HG02973 (cell line): ENCODE results near the gene NOX3.
A peak's percentile ranks its signal among the peaks of the same experiment; 100 is the strongest.
"Not testable (repeated sequence)": the region's sequence is repeated elsewhere in the genome, so short reads cannot be mapped to it uniquely, and the experiment has no call there.

Experiments
- ATAC-seq: cut with Tn5 transposase; IDR thresholded peaks from one replicate; pipeline ENCODE4 v1.9.1; 2021; ENCODE audit warnings: moderate library complexity; ENCODE audit not compliant: unreplicated experiment

NOX3 gene

GRCh38 chr6:155375801-155376200 lies 79.8 kb downstream of the NOX3 start:
- ATAC-seq: no peak

GRCh38 chr6:155374681-155375080 lies 81.0 kb downstream of the NOX3 start:
- ATAC-seq: no peak

- ATAC-seq: no peak
These were observed 82.4 kb downstream of the NOX3 start for GRCh38 chr6:155373276-155373675.

DNA sequence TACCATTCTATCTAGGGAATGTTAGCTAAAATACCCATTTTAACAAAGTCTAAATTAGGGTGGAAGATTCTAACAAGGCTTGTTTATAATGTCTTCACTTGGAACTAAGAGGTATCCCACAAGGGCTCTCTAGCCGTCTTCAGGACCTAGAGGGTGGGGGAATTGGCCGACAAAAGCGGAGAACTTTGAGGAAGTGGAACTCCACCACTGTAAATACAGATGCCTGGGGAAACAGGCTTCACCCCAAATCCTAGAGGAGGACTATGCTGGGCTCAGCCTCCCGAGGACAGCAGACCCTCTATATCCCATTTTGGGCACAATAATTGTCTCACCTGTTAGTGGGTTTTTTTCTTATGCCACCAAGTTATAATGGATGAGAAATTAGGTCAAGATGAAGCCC lies 83.4 kb downstream of the NOX3 start:
- no peak for ATAC-seq

DNA sequence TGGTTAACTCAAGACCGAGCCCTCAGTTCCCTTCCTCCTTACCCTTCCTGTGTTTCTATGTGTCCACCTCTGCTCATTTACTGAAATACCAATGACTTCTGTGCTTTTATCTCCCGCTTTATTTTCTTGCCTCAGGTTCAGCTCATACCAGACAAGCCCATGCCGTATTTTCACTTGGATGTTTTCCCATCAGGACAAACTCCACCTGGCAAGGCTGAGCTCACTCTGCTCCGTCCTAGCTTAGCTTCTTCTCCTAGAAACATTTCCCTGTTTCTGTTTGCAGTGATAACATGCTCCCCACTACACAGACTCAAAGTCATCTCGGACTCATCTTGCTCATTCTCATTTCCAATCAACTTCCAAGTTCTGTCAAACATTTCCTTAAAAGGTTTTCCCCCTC lies 84.4 kb downstream of the NOX3 start:
- ATAC-seq: no peak

- no peak for ATAC-seq
These were observed 89.3 kb downstream of the NOX3 start for GRCh38 chr6:155366325-155366724.

DNA sequence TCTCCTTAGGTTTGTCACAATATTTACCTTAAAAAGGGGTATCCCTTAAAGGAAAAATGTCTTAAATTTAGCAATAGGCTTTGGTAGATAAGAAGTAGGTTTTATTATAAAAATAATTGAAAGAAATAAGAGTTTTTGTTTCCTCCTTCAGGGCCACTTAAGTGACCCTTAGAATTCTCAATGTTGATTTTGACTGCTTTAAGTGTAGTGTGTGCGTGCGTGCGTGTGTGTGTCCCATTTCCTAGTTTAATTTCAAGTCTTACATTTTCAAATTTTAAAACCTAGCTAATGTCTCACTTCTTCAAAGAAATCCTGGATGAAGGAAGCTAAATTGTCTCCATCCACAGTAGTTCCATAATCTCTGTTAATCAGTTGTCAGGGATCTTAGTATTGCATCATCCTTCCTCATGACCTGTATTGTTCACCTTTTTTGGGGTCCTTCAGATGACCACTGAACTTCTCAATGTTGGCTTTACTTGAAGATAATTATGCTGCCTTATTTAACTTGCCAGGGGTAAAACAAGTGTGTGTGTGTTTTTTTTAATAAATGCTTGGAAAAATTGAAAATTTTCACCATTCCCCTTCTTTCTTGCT lies 90.7 kb downstream of the NOX3 start:
- no peak for ATAC-seq

DNA sequence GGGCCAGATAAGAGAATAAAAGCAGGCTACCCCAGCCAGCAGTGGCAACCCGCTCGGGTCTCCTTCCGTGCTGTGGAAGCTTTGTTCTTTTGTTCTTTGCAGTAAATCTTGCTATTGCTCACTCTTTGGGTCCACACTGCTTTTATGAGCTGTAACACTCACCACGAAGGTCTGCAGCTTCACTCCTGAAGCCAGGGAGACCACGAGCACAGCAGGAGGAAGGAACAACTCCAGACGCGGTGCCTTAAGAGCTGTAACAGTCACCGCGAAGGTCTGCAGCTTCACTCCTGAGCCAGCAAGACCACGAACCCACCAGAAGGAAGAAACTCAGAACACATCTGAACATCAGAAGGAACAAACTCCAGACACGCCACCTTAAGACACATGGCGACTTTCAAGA lies 91.6 kb downstream of the NOX3 start:
- not testable (repeated sequence) for ATAC-seq

DNA sequence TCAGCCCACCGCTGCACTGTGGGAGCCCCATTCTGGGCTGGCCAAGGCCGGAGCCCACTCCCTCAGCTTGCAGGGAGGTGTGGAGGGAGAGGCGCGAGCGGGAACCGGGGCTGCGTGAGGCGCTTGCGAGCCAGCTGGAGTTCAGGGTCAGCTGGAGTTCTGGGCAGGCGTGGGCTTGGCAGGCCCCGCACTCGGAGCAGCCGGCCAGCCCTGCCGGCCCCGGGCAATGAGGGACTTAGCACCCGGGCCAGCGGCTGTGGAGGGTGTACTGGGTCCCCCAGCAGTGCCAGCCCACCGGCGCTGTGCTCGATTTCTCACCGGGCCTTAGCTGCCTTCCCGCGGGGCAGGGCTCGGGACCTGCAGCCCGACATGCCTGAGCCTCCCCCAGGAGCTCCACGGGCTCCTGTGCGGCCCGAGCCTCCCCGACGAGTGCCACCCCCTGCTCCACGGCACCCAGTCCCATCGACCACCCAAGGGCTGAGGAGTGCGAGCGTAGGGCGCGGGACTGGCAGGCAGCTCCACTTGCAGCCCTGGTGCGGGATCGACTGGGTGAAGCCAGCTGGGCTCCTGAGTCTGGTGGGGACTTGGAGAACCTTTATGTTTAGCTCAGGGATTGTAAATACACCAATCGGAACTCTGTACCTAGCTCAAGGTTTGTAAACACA lies 92.5 kb downstream of the NOX3 start:
- not testable (repeated sequence) for ATAC-seq

DNA sequence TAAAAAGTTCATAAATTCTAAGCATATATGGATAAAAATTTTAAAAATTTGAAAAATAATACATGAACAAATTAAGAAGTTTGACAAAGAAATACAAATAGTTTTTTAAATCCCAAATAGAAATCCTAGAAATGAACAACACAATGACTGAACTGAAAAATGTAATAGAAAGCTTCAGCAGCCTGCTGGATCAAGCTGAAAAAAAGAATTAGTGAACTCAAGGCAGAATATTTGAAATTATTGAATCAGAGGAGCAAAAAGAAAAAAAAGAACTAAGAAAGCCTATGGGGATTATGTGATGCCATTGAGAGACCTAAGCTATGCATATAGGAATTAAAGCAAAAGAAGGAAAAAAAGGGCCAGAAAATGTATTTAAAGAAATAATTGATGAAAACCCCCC lies 101.5 kb downstream of the NOX3 start:
- no peak for ATAC-seq

GRCh38 chr6:155352811-155353210 lies 102.8 kb downstream of the NOX3 start:
- ATAC-seq: no peak

- ATAC-seq: no peak
These were observed 103.6 kb downstream of the NOX3 start for GRCh38 chr6:155352130-155352420.

DNA sequence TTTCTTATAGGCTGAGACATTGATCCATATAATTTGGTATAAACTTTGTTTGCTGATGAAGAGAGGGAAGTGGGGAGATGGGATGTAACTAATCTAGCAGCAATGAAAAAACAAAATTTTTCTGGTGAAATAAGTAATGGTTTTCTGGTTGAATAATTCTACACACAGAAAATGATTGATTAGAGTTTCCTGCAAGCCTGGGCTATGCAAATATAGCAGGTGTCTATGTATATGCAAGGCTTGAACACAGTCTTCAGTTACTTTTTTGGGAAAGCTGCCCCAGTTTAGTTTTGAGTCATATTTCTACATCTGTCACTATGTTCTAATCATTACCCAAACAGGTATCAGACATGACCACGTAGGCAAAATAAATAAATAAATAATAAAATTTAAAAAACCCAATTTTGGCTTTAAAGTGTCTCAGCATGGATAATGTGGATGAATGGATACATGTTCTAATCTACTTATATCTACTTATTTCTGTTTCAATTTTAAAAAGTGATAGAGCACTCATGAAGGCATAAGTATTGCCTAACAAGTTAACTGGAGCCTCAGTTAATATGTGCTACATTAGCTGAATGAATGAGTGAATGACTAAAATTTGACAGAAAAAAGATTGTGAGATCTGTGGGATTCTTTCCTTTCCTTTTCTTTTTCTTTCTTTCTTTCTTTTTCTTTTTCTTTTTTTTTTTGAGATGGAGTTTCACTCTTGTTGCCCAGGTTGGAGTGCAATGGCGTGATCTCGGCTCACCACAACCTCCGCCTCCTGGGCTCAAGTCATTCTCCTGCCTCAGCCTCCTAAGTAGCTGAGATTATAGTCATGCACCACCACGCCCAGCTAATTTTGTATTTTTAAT lies 104.1 kb downstream of the NOX3 start:
- peak; percentile 96 for ATAC-seq

DNA sequence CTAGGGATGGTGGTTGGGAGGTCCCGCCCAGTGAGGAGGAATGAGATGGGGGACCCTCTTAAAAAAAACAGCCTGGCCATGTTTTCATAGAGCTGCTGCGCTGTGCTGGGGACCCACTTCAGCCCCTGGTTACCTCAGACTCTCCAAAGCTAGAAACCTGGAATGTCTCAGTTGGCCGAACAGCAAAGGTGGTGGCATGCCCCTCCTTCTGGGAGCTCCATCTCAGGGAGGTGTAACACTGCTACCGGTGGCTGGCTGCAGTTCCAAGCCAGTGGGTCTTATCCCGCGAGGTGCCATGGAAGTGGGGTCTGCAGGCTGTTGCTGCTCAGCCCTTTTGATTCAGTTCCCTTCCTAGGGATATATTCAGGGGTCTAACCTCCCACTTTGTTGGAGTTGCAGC lies 105.7 kb downstream of the NOX3 start:
- ATAC-seq: no peak

DNA sequence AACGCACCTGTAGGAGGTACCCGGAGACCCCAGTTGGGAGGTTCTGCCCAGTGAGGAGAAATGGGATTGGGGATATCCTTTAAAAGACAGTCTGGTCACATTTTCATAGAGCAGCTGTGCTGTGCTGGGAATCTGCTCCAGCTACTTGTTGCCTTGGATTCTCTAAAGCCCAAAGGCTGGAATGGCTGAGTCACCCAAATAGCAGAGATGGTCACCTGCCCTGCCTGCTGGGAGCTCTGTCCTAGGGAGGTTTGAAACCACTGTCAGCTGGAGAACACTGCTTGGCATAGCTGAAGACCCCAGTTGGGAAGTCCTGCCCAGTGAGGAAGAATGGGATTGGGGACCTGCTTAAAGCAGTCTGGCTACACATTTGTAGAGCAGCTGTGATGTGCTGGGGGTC lies 106.5 kb downstream of the NOX3 start:
- ATAC-seq: no peak

DNA sequence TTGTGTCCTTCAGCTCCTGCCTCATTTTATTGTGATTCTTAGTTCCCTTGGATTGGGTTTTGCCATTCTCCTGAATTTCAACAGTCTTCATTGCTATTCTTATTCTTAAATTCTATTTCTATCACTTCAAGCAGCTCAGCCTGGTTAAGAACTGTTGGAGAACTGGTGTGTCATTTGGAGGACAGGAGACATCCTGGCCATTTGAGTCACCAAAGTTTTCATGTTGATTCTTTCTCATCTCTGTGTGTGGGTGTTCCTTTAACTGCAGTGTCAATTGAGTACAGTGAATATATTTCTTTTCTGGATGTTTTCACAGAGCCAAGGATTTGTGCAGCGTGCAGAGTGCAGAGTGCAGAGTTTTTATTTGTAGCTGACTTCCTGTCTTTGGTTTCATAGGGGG lies 107.8 kb downstream of the NOX3 start:
- no peak for ATAC-seq

DNA sequence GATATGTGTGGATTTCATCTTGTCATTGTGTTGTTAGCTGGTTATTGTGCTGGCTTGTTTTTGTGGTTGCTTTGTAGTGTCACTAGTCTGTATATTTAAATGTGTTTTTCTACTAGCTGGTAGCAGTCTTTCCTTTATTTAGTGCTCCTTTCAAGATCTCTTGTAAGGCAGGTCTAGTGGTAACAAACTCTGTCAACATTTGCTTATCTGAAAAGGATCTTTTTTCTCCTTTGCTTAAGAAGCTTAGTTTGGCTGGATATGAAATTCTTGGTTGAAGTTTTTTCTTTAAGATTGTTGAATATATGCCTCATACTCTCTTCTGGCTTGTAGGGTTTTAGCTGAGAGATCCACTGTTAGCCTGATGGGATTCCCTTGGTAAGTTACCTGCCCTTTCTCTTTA lies 108.7 kb downstream of the NOX3 start:
- ATAC-seq: no peak
